MCF 10A (cell line): ENCODE data around the gene OR2T10. TPM values are rescaled to one million over a fixed set of nuclear protein-coding genes. Genes with fewer than 3 reads are reported as not detected.
A peak's percentile ranks its signal among the peaks of the same experiment; 100 is the strongest.

Source experiments
- BruUV-seq: library from RNA; stranded (reverse); fragments of 400-500 nt; replicated peaks from 2 replicates; lab custom pipeline; 2021; lab: Mats Ljungman, UMichigan
- CTCF ChIA-PET: fragments of 300-600 bp; sonication (Branson Sonifier 250); formaldehyde crosslinking; extraction: SDS; loops from one replicate; lab custom pipeline; 2021; ENCODE audit warnings: antibody characterized with exemption, inconsistent platforms; lab: Yijun Ruan, JAX
- POLR2A ChIA-PET: fragments of 300-600, 350-650 bp; sonication (Branson Sonifier 250); formaldehyde crosslinking; extraction: SDS; loops from one replicate; lab custom pipeline; 2020; ENCODE audit warnings: antibody characterized with exemption, inconsistent platforms; lab: Yijun Ruan, JAX
- DNase-seq: peaks from one replicate; pipeline ENCODE4 v3.0.0-alpha.2; 2018; ENCODE audit not compliant: unreplicated experiment
- H3K27ac Mint-ChIP-seq: one replicate; pipeline ENCODE4 v1.8.0; 2022; ENCODE audit warnings: mild to moderate bottlenecking, low read depth, mixed read lengths; ENCODE audit not compliant: unreplicated experiment
- H3K27me3 Mint-ChIP-seq: one replicate; pipeline ENCODE4 v1.8.0; 2022; ENCODE audit warnings: mixed read lengths; ENCODE audit not compliant: insufficient read depth, unreplicated experiment
- H3K36me3 Mint-ChIP-seq: one replicate; pipeline ENCODE4 v1.8.0; 2022; ENCODE audit warnings: mild to moderate bottlenecking, moderate library complexity, mixed read lengths; ENCODE audit not compliant: insufficient read depth, unreplicated experiment
- H3K4me1 Mint-ChIP-seq: one replicate; pipeline ENCODE4 v1.8.0; 2022; ENCODE audit warnings: mixed read lengths; ENCODE audit not compliant: insufficient read depth, unreplicated experiment
- H3K4me3 Mint-ChIP-seq: one replicate; pipeline ENCODE4 v1.8.0; 2022; ENCODE audit warnings: mild to moderate bottlenecking, moderate library complexity, mixed read lengths; ENCODE audit not compliant: unreplicated experiment
- H3K9me3 Mint-ChIP-seq: one replicate; pipeline ENCODE4 v1.8.0; 2022; ENCODE audit warnings: mixed read lengths; ENCODE audit not compliant: unreplicated experiment
- intact Hi-C: fragments of 100-400 bp; cut with micrococcal nuclease; formaldehyde crosslinking; loops from 2 replicates; pipeline ENCODE4 v1.14.1; 2022
- total RNA-seq: library from RNA; stranded (reverse); gene quantifications from 2 replicates; pipeline ENCODE4 v1.2.3, GENCODE V29; 2022
- TF ChIP-seq, protein P1 (sequence below): fragments of 200-600 bp; IDR thresholded peaks from one replicate; pipeline ENCODE4 v1.8.0; 2022; ENCODE audit warnings: antibody characterized with exemption, mild to moderate bottlenecking; ENCODE audit not compliant: unreplicated experiment

The OR2T10 gene
- total RNA-seq, 1 experiment from 2014 or later = not detected

DNA sequence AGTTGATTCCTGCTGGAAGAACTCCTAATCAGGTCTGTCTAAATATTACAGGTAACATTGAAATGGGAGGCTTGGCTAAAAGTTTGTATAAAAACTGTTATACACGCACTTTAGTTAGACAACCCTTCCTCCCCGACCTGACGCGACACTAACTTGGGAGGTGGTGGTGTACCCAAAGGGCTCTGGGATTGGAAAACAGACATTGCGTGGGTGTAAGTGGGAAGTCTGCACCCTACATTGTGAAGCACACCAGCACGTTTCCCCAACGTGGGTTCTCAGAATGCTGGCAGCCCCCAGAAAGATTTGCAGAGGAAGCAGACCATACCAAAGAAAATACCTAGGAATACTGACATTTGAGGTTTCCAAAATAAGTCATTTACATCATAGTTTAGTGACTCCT lies 20.6 kb upstream of the OR2T10 start:
- intact Hi-C loops = loop anchor here (2.0 to 5.0 kb wide), 2 partner anchors 375 to 936 kb away; no protein-coding TSS in a partner anchor
- POLR2A ChIA-PET = interaction anchor here (1.5 kb wide), 1 partner anchor 79 kb away, joined by 3 read pairs; no protein-coding TSS in a partner anchor
- no peak for DNase-seq
- Mint-ChIP-seq H3K9me3 (no peaks in the 10 kb centered on the region), H3K4me1 (peaks cover 9% of the 10 kb centered on the region), H3K27me3 (no peaks in the 10 kb centered on the region), H3K4me3 (no peak overlapping the region), H3K27ac (no peak overlapping the region), H3K36me3 (no peaks in the 10 kb centered on the region)
- CTCF ChIA-PET = interaction anchor here (0.6 to 9.6 kb wide), 12 partner anchors 9 to 1196 kb away, joined by 3 to 159 read pairs (median 4); no protein-coding TSS in a partner anchor
- TF ChIP-seq, protein P1, sequence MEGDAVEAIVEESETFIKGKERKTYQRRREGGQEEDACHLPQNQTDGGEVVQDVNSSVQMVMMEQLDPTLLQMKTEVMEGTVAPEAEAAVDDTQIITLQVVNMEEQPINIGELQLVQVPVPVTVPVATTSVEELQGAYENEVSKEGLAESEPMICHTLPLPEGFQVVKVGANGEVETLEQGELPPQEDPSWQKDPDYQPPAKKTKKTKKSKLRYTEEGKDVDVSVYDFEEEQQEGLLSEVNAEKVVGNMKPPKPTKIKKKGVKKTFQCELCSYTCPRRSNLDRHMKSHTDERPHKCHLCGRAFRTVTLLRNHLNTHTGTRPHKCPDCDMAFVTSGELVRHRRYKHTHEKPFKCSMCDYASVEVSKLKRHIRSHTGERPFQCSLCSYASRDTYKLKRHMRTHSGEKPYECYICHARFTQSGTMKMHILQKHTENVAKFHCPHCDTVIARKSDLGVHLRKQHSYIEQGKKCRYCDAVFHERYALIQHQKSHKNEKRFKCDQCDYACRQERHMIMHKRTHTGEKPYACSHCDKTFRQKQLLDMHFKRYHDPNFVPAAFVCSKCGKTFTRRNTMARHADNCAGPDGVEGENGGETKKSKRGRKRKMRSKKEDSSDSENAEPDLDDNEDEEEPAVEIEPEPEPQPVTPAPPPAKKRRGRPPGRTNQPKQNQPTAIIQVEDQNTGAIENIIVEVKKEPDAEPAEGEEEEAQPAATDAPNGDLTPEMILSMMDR = no peak
- no TSS peak for BruUV-seq

GRCh38 chr1:248613742-248614141 lies 16.2 kb upstream of the OR2T10 start:
- no peaks in the 10 kb centered on the region for H3K36me3 Mint-ChIP-seq
- no TSS peak for BruUV-seq
- CTCF ChIA-PET = interaction anchor here (0.6 to 3.6 kb wide), 3 partner anchors 9 to 370 kb away, joined by 3 to 30 read pairs (median 8); no protein-coding TSS in a partner anchor
- POLR2A ChIA-PET = interaction anchor here (0.7 kb wide), 1 partner anchor 18 kb away, joined by 4 read pairs; no protein-coding TSS in a partner anchor
- no peak for DNase-seq
- intact Hi-C loops = no loop called here
- H3K27me3 Mint-ChIP-seq = no peaks in the 10 kb centered on the region
- H3K4me3 Mint-ChIP-seq = no peak overlapping the region
- peaks cover 12% of the 10 kb centered on the region for H3K4me1 Mint-ChIP-seq
- TF ChIP-seq, protein P1 = no peak
- no peaks in the 10 kb centered on the region for H3K9me3 Mint-ChIP-seq
- H3K27ac Mint-ChIP-seq = no peak overlapping the region

GRCh38 chr1:248611883-248612414 lies 14.4 kb upstream of the OR2T10 start:
- CTCF ChIA-PET = interaction anchor here (0.8 to 3.6 kb wide), 7 partner anchors 11 to 383 kb away, joined by 3 to 30 read pairs (median 5); no protein-coding TSS in a partner anchor
- peak; percentile 52 for DNase-seq
- POLR2A ChIA-PET = no interaction called here
- TF ChIP-seq, protein P1 = no peak
- no peak overlapping the region for H3K4me3 Mint-ChIP-seq
- no TSS peak for BruUV-seq
- intact Hi-C loops = loop anchor here (1.0 kb wide), 1 partner anchor 208 kb away; no protein-coding TSS in a partner anchor
- H3K9me3 Mint-ChIP-seq = no peaks in the 10 kb centered on the region
- H3K4me1 Mint-ChIP-seq = peaks cover 8% of the 10 kb centered on the region
- no peaks in the 10 kb centered on the region for H3K36me3 Mint-ChIP-seq
- H3K27ac Mint-ChIP-seq = no peak overlapping the region
- no peaks in the 10 kb centered on the region for H3K27me3 Mint-ChIP-seq

DNA sequence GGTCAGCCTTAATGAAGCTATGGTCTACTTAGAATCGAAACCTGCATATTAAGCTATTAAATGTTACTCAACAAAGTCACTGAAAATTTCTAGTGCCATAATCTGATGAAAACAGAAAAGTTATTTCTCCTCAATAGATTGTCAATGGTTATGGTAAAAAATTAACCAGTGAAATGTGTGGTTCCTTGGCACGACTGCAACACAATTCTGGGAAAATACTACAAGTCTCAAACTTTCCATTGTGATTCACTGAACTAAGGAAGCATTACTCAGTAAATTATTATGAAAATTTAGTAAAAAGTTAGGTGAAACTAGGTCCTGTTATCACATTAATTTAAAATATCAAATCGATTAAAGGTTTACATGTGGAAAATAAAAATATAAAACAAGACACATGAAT lies 12.8 kb upstream of the OR2T10 start:
- TF ChIP-seq, protein P1 = no peak
- Mint-ChIP-seq H3K4me1 (peaks cover 8% of the 10 kb centered on the region), H3K36me3 (no peaks in the 10 kb centered on the region), H3K27ac (no peak overlapping the region), H3K9me3 (no peaks in the 10 kb centered on the region), H3K4me3 (no peak overlapping the region), H3K27me3 (no peaks in the 10 kb centered on the region)
- DNase-seq = no peak
- CTCF ChIA-PET = interaction anchor here (1.0 to 1.7 kb wide), 3 partner anchors 10 to 206 kb away, joined by 3 to 8 read pairs (median 4); no protein-coding TSS in a partner anchor
- no TSS peak for BruUV-seq
- intact Hi-C loops = no loop called here
- POLR2A ChIA-PET = no interaction called here
